Neutrophil (primary cell): ENCODE results near the gene TPSB2.
"Not testable (repeated sequence)": the region's sequence is repeated elsewhere in the genome, so short reads cannot be mapped to it uniquely, and the experiment has no call there.

Experiments used
- H3K27ac ChIP-seq: fragments of 200-600 bp; sonication (generic); 2 replicates; pipeline ENCODE4 v1.5.1; 2016; ENCODE audit warnings: mild to moderate bottlenecking, moderate library complexity
- H3K27me3 ChIP-seq: fragments of 200-600 bp; sonication (generic); 2 replicates; pipeline ENCODE4 v1.6.0; 2016; ENCODE audit warnings: mild to moderate bottlenecking
- H3K36me3 ChIP-seq: fragments of 200-600 bp; sonication (generic); 2 replicates; pipeline ENCODE4 v1.5.1; 2017
- H3K4me1 ChIP-seq, 2 experiments: fragments of 200-600 bp in 1 of 2; sonication (generic) in 1 of 2; 1 replicate in 1 of 2; 2 replicates in 1 of 2; pipeline versions ENCODE4 v1.5.1 to v1.6.1; 2013 to 2016; ENCODE audit warnings: low read depth in 1 of 2, low read length in 1 of 2, mild to moderate bottlenecking in 1 of 2, moderate library complexity in 1 of 2; ENCODE audit not compliant: control insufficient read depth in 1 of 2, insufficient read depth in 1 of 2
- H3K4me3 ChIP-seq, 2 experiments: fragments of 200-600 bp in 1 of 2; sonication (generic) in 1 of 2; 1 replicate in 1 of 2; 2 replicates in 1 of 2; pipeline ENCODE4 v1.5.1; 2013 to 2016; ENCODE audit warnings: low read depth in 1 of 2, low read length in 1 of 2, mild to moderate bottlenecking in 1 of 2, moderate library complexity in 1 of 2
- H3K9me3 ChIP-seq: fragments of 200-600 bp; sonication (generic); 2 replicates; pipeline ENCODE4 v1.5.1; 2016
- TF ChIP-seq, protein P1 (sequence below): fragments of 200-600 bp; sonication (generic); IDR thresholded peaks from 2 replicates; pipeline ENCODE4 v1.5.1; 2016; ENCODE audit warnings: antibody characterized with exemption

Gene TPSB2

DNA sequence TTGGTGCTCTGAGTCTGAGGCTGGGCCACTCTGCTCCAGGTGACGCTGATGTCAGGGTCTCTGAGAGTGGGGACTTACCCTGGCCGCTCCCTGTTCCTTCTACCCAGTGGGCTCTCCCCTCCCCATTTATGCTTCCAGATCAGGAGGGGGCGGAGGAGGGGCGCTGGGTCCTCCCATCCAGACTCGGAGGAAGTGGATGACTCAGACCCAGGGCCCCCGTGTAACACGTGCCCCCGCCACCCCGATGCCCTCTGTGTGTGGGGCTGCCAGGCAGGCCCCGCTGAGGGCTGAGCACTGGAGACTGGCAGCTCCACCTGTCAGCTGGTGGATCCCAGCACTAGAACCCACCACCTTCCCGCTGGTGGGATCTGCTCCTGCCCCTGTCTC, at the start of gene TPSB2:
TPSB2 (minus strand) TSS at position 101 of the 387 bp plus-strand sequence. CDS start 233 bp downstream, outside the sequence.
- not testable (repeated sequence) for H3K36me3 ChIP-seq, H3K4me1 ChIP-seq, H3K27ac ChIP-seq, H3K27me3 ChIP-seq, H3K9me3 ChIP-seq, H3K4me3 ChIP-seq

GRCh38 chr16:1279081-1279944, 49.3 kb upstream of the TPSB2 start:
- no peak overlapping the region for H3K27ac ChIP-seq
- peaks cover 65% of the 10 kb centered on the region for H3K27me3 ChIP-seq
- H3K36me3 ChIP-seq, result no peaks in the 10 kb centered on the region
- no peaks in the 10 kb centered on the region for H3K4me1 ChIP-seq
- TF ChIP-seq, protein P1, sequence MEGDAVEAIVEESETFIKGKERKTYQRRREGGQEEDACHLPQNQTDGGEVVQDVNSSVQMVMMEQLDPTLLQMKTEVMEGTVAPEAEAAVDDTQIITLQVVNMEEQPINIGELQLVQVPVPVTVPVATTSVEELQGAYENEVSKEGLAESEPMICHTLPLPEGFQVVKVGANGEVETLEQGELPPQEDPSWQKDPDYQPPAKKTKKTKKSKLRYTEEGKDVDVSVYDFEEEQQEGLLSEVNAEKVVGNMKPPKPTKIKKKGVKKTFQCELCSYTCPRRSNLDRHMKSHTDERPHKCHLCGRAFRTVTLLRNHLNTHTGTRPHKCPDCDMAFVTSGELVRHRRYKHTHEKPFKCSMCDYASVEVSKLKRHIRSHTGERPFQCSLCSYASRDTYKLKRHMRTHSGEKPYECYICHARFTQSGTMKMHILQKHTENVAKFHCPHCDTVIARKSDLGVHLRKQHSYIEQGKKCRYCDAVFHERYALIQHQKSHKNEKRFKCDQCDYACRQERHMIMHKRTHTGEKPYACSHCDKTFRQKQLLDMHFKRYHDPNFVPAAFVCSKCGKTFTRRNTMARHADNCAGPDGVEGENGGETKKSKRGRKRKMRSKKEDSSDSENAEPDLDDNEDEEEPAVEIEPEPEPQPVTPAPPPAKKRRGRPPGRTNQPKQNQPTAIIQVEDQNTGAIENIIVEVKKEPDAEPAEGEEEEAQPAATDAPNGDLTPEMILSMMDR, result no peak
- no peak overlapping the region for H3K4me3 ChIP-seq
- H3K9me3 ChIP-seq, result no peaks in the 10 kb centered on the region

GRCh38 chr16:1278477-1278876, 48.5 kb upstream of the TPSB2 start:
- Histone ChIP-seq H3K4me1 (no peaks in the 10 kb centered on the region), H3K27me3 (peaks cover 59% of the 10 kb centered on the region), H3K27ac (no peak overlapping the region), H3K4me3 (no peak overlapping the region), H3K36me3 (no peaks in the 10 kb centered on the region), H3K9me3 (no peaks in the 10 kb centered on the region)
- TF ChIP-seq, protein P1, result no peak

GRCh38 chr16:1277617-1278282, 47.8 kb upstream of the TPSB2 start:
- peaks cover 56% of the 10 kb centered on the region for H3K27me3 ChIP-seq
- H3K9me3 ChIP-seq, result no peaks in the 10 kb centered on the region
- H3K36me3 ChIP-seq, result no peaks in the 10 kb centered on the region
- TF ChIP-seq, protein P1, result no peak
- H3K4me1 ChIP-seq, result no peaks in the 10 kb centered on the region
- H3K4me3 ChIP-seq, result no peak overlapping the region
- no peak overlapping the region for H3K27ac ChIP-seq

DNA sequence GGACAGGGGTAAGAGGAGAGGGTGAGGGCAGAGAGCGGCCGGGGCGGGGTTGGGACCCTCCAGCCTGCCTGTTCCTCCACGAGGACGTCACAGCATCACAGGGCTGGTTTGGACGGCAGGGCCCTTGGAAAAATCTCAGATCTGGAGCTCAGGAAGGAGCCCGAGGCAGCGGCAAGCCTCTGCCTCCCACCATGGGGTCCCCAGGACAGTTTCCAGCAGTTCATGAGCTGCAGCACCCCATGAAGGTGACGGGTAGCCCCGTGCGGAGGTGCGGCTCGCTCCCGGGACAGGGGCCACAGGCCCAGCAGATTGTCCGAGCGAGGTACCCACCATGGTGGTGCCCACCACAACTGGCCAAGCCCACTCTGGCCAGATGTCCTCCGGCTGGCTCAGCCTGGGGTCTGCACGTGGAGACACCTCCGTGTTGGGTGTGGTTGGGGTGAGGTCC, 47.2 kb upstream of the TPSB2 start:
- peaks cover 55% of the 10 kb centered on the region for H3K27me3 ChIP-seq
- no peak overlapping the region for H3K27ac ChIP-seq
- H3K4me3 ChIP-seq, result no peak overlapping the region
- no peaks in the 10 kb centered on the region for H3K36me3 ChIP-seq
- H3K9me3 ChIP-seq, result no peaks in the 10 kb centered on the region
- TF ChIP-seq, protein P1, result no peak
- no peaks in the 10 kb centered on the region for H3K4me1 ChIP-seq

DNA sequence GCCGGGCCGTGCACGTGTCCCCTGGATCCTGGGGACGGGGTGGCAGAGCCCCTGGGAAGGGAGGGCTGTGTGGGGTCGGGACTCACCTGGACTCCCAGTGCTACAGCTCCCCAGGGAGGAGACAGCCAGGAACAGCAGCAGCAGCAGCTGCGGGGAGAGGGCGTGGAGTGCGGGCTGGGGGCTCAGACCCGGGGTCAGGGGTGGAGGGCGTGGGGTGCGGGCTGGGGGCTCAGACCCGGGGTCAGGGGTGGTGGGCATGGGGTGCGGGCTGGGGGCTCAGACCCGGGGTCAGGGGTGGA, 46.5 kb upstream of the TPSB2 start:
- Histone ChIP-seq H3K4me1 (no peaks in the 10 kb centered on the region), H3K27ac (no peak overlapping the region), H3K9me3 (no peaks in the 10 kb centered on the region), H3K4me3 (no peak overlapping the region), H3K36me3 (no peaks in the 10 kb centered on the region), H3K27me3 (peaks cover 54% of the 10 kb centered on the region)
- TF ChIP-seq, protein P1, result no peak
